ENCODE results near the gene SOX18.

DNA sequence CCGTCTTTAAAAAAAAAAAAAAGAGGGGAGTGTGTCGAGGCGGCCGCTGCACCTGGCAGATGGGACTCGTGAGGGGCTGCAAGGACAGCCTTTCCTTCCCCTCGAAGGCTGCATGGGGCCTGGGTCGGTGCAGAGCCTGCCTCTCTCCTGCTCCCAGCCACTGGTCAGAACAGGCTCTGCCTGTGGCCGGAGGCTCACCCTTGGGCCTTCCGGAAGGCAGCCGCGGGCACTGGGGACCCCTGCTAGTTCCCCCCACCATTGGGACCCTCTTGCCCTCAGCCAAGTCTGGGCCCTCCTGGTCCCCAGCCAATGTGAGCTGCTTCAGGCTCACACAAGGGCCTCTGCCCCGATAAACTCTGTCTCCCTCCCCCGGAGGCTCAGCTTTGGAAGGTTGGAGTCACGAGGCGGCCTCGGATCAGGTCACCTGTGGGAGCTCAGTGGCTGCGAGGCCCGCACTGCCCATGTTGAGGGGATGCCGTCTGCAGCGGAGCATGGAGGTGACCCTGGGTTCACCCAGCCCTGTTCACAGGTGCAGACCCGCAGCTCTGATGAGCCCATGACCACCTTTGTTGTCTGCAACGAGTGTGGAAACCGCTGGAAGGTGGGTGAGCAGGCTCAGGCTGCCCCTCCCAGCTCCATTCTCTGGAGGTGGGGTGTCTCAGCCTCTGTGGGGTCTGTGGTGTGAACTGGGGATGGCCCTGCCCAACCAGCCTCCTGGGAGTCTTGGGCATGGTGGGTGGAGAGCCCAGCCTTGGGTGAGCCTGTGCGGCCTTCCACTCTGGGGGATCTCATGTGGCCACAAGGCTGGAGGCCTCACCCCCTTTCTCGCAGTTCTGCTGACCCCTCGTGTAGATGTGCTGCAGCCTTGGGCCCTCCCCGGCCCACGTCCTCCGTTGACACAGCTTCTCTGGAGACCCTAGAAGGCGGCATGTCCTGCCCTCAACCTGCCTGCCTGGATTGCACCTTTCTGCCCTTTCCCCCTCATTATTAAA lies 22.2 kb upstream of the SOX18 start:
- TF ChIP-seq CTCF (IDR thresholded peaks at IDR 0.05), result no peak
- TF ChIP-seq POLR2A (IDR thresholded peaks at IDR 0.05), result no peak
- no peak for TF ChIP-seq EP300 (IDR thresholded peaks at IDR 0.05)
- no peak for TF ChIP-seq POLR2AphosphoS5 (IDR thresholded peaks at IDR 0.05)
